DND-41 (cell line): ENCODE measurements around the gene NID2.

Source experiments
- EZH2 ChIP-seq: IDR thresholded peaks from 3 replicates; pipeline ENCODE4 v1.6.1; 2012; ENCODE audit warnings: borderline replicate concordance, low read depth, mild to moderate bottlenecking, moderate library complexity, low read length, inconsistent platforms; ENCODE audit not compliant: severe bottlenecking
- TF ChIP-seq, protein P1 (sequence below): IDR thresholded peaks from 2 replicates; pipeline ENCODE4 v1.5.1; 2012; ENCODE audit warnings: borderline replicate concordance, low read length, moderate library complexity, mild to moderate bottlenecking; ENCODE audit not compliant: poor library complexity, severe bottlenecking; ENCODE audit errors: extremely low read depth

DNA sequence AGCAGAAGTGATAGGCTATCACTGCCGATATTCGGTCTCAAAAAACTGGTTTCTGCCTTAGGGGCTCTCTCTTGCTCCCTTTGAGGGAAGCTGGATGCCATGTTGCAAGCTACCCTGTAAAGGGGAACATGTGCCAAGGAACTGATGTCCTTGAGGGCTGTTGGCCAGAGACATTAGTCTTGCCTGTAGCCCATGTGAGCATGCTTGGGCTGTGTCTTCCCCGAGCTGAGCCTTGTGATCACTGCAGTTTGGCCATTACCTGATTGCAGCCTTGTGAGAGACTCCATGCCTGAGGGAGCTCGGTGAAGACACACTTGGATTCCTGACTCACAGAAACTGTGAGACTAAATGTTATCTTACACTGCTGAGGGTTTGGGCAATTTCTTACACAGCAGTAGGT is 60.7 kb downstream of the NID2 start:
- TF ChIP-seq, protein P1, sequence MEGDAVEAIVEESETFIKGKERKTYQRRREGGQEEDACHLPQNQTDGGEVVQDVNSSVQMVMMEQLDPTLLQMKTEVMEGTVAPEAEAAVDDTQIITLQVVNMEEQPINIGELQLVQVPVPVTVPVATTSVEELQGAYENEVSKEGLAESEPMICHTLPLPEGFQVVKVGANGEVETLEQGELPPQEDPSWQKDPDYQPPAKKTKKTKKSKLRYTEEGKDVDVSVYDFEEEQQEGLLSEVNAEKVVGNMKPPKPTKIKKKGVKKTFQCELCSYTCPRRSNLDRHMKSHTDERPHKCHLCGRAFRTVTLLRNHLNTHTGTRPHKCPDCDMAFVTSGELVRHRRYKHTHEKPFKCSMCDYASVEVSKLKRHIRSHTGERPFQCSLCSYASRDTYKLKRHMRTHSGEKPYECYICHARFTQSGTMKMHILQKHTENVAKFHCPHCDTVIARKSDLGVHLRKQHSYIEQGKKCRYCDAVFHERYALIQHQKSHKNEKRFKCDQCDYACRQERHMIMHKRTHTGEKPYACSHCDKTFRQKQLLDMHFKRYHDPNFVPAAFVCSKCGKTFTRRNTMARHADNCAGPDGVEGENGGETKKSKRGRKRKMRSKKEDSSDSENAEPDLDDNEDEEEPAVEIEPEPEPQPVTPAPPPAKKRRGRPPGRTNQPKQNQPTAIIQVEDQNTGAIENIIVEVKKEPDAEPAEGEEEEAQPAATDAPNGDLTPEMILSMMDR = no peak
- TF ChIP-seq EZH2 = no peak
